Frontal cortex (tissue), 4 donors: Measurements from ENCODE around the gene CYP27A1. TPM values are rescaled to one million over a fixed set of nuclear protein-coding genes. Genes with fewer than 3 reads are reported as not detected.
"Not testable (repeated sequence)": the region's sequence is repeated elsewhere in the genome, so short reads cannot be mapped to it uniquely, and the experiment has no call there.

ENCODE experiments used
- DNase-seq, 2 donors: peaks; one replicate each; pipeline ENCODE4 v3.0.0; 2012; ENCODE audit warnings: low spot score in 2 of 2
- FAIRE-seq: peaks from 2 replicates; lab custom pipeline; 2012; peaks lifted over from hg19 to GRCh38; lab: Jason Lieb, UNC
- total RNA-seq: library from RNA; depleted of rRNA; stranded (reverse); fragments of >200 nt; gene quantifications from one replicate; pipeline ENCODE4 v1.2.3, GENCODE V29; 2014
- donor health status: control.
- donor health status: control.
- donor health status: control.

CYP27A1 gene
- total RNA-seq, 1 donor from 2014 or later: 2.9 TPM

DNA sequence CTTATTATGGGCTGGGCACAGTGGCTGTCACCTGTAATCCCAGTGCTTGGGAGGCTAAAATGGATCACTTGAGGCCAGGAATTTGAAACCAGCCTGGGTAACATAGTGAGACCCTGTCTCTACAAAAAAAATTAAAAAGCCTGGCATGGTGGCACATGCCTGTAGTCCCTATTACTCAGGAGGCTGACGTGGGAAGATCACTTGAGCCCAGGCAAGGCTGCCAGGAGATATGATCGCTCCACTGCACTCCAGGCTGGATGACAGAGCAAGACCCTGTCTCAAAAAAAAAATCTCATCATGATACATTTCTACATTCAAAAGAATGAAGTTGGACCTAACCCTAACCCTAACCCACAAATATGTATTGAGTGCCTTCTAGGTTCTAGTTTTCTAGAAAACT, 20.2 kb upstream of the CYP27A1 start:
- DNase-seq: no peak
- no peak for FAIRE-seq

DNA sequence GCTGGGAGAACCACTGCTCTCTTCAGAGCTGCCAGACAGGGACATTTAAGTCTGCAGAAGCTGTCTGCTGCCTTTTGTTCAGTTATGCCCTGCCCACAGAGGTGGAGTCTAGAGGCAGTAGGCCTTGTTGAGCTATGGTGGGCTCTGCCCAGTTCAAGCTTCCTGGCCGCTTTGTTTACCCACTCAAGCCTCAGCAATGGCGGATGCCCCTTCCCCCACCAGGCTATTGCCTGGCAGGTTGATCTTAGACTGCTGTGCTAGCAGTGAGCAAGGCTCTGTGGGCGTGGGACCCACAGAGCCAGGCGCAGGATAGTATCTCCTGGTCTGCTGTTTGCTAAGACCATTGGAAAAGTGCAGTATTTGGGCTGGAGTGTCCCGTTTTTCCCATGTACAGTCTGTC, 9.2 kb upstream of the CYP27A1 start:
- DNase-seq, FAIRE-seq: not testable (repeated sequence)

DNA sequence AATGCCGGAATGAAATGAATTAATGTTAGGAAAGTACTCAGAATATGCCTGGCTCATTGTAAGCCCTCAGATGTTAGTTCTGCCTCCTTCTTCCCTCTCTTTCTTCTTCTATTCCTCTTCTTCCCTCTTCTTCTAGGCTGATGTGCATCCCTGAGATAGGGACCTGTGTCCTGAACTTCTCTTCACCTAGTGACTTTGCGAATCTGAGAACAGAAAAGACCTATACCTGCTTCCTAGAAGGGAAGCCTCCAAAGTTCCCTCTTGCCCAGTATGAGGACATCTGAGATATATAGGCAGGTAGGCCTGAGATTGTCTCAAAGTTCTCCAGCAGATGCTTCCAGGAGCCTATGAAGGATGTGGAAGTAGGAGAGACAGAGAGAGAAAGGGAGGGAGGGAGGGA, 8.1 kb upstream of the CYP27A1 start:
- FAIRE-seq (no peak), DNase-seq (no peak)

DNA sequence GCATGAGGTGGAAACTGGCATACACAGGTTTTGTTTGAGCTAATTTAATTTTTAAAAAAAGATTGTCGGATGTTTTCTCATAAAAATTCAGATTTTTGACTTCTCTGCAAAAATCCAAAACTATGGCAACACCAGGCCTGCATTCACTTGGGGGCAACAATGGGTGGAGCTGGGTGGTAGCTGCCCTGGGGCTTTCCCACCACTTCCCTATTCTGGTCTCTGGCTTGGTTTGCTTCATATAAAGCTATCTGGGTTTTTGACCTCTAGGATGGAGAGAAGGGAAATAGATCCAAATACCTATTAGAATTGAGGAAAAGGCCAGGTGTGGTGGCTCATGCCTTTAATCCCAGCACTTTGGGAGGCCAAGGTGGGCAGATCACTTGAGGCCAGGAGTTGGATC, 5.5 kb upstream of the CYP27A1 start:
- DNase-seq (no peak), FAIRE-seq (no peak)

DNA sequence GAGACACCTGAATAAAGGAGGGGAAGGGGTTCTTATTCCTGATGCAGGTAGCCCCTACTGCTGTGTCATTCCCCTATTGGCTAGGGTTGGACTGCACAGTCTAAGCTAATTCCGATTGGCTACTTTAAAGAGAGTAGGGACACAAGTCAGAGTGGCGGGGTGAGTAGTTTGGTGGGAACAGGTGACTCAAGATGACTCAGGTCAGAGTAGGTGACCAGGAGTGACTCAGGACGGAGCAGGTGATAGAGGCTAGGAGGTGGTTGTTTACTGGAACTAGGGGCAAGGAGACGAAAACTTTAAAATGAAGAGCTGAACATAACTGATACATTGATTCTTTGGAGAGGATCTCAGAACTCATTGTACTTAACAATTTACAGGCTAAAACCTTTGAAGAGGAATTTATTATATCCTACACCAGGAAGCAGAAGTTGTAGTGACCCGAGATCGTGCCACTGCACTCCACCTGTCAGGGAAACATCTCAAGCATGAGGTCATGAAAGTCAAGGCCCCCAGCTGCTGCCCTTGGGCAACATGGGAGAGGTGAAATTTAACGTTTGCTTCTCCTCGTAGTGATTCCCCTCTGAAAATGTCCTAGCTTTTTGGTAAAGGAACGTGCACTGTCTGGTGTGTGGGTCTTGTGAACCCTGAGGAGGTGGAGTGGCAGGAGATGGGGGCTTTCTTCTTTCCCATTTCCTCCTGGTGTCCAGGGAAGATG, 4.5 kb upstream of the CYP27A1 start:
- FAIRE-seq: no peak
- no peak for DNase-seq

GRCh38 chr2:218780046-218780445, 1.9 kb upstream of the CYP27A1 start:
- FAIRE-seq: no peak
- no peak for DNase-seq

DNA sequence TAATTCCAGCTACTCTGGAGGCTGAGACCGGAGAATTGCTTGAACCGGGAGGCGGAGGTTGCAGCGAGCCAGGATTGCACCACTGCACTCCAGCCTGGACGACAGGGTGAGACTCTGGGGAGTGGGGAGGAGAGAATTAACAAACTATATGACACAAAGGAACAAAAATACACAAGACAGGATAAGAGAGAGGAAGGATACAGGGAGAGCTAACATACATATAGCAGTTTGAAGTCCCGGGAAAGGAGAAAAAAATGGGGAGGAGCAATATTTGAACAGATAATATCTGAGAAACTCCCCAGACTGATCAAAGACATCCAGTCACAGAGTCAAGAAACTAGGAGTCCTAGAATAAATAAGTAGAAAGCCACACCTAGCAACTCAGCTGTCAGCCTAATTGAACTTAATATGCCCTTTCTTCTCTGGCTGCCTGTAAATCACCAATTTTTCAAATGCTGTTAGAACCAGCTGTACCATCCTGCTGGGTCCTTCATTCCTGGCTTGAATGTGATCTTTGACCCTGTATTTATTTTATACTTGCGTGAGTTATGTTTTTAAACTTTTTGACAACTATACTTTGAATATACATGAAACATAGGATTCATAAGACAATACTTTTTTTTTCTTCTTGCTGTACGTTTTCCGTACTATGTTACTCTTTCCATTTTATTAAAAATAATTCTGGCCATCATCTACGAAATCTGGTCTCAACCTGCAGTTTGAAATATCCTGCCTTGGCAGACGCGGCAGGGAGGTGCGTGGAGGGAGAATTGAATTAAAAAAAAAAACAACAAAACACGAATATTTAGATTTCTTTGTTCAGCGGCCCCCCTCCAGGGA, 876 bp upstream of the CYP27A1 start:
- FAIRE-seq: no peak
- no peak for DNase-seq

DNA sequence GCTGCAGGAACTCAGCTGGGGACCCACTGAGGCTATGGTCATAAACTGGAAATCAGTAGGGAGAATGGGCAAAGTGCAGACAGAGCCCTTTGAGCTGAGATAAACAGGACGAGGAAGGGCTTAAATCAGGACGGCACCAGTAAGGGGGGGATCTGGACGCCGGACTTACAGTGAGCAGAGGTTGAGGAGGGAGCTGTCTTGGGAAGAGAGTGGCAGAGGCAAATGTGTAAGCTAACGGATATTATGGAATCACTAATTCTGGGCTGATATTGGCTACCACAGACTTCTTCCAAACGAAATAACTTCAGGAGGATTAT, 539 bp downstream of the CYP27A1 start:
- FAIRE-seq (no peak), DNase-seq (no peak)

GRCh38 chr2:218783688-218784087, 1.7 kb downstream of the CYP27A1 start:
- DNase-seq (no peak), FAIRE-seq (no peak)

DNA sequence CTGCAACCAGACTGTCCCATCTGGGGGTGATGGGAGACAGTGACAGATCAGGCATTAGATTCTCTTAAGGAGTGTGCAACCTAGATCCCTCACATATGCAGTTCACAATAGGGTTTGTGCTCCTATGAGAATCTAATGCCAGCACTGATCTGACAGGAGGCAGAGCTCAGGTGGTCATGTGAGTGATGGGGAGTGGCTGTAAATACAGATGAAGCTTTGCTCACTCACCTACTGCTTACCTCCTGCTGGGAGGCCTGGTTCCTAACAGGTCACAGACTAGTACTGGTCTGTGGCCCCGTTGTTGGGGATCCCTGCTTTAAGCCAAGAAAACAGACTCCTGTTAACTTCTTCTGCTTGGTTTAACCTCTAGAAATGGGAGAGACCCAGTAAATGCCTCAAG, 3.2 kb downstream of the CYP27A1 start:
- FAIRE-seq: no peak
- DNase-seq: no peak

GRCh38 chr2:218786133-218786532, 4.2 kb downstream of the CYP27A1 start:
- DNase-seq: no peak
- no peak for FAIRE-seq

DNA sequence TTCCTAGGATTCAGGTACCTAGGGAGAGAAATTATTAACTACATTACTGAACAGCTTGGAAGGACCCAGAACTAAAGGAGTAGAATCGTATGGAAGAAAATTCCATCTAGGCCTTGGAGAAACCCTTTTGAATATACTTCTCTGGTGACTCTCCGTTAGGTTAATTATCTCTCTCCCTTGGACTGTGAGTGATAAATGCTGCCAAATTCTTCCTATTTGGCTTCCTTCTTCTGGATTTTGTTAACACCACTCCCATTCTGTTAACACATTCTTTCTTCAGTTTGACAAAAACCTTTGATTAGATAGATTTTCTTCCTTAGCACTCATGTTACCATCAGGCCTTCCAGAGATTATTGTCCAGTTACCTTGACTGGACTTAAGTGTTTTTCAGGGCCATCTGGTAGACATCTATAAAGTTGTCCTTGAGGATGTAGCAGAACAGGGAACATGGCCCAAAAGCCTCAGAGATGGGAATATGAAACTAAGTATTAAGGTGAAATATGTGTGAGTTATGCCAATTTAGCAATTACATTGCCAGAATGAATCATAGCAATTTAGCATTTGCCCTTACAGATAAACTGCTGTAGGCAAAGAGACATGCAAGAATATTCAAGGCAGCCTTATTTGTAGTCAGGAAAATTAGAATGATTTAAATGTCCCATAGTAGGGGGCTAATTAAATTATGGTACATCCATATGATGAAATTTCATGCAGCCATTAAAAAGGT, 6.7 kb downstream of the CYP27A1 start:
- FAIRE-seq: no peak
- DNase-seq: no peak

GRCh38 chr2:218792433-218792832, 10.5 kb downstream of the CYP27A1 start:
- DNase-seq (no peak), FAIRE-seq (no peak)

DNA sequence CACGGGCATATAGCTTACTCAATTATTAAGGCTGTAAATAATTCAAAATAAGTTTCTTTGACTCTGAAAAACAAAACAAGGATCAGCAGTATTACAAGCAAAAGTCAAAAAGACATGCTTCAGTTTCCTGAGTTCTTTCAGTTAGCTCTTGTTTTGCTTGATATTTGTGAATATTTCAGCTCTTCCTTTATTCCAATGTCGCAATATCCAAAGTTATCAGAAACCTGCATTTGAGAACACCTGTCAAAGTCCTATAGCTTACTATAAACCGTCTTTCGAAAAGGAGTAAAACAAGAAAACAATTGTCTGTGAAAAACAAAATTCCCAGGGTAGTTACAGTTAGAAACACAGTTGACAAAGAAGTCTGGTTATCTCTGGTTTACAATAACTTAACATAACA, 14.7 kb downstream of the CYP27A1 start:
- DNase-seq (no peak), FAIRE-seq (no peak)

DNA sequence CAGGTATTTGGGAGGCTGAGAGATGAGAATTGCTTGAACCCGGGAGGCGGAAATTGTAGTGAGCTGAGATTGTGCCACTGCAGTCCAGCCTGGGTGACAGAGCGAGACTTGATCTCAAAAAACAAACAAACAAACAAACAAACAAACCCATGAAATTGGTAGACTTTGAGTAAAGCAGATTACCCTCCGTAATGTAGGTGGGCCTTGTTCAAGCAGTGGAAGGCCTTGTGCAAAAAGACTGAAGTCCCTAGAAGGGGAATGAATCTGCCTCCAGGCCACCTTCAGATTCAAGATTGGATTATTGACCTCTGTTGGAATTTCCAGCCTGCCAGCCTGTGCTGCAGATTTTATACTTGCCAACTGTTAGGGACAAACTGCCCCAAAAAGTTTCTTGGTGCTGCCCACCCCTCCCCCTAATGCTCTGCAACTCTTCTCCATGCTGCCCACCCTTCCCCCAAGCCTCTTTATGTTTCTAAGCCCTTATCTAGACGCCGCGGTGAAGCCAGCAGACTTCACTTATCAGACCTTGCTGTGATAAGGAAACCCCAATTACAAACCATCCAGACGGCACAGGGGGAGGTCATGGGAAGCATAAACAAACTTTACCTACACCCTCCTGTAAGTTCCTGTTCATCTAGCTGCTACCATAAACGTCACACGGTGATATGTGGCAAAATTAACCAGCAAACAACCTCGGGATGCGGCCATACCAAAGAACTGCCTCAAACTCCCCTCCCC, 17.0 kb downstream of the CYP27A1 start:
- no peak for DNase-seq
- no peak for FAIRE-seq

- DNase-seq (no peak), FAIRE-seq (no peak)
Observed at GRCh38 chr2:218799990-218800389, 18.0 kb downstream of the CYP27A1 start.

GRCh38 chr2:218802386-218802994, 20.5 kb downstream of the CYP27A1 start:
- no peak for DNase-seq
- FAIRE-seq: no peak

DNA sequence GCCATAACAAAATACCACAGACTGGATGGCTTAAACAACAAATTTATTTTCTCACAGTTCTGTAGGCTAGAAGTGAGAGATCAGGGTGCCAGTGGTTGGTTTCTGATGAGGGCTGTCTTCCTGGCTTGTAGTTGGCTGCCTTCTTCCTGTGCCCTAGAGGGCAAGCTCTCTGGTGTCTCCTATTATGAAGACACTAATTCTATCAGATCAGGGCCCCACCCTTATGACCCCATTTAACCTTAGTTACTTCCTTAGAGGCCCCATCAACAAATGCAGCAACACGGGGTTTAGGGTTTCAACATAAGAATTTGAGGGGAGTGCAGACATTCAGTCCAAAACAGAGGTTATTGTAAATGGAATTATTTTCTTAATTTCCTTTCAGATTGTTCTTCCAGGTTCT, 22.9 kb downstream of the CYP27A1 start:
- FAIRE-seq (no peak), DNase-seq (no peak)

- FAIRE-seq: no peak
Observed at GRCh38 chr2:218805627-218806026, 23.7 kb downstream of the CYP27A1 start.

More at GRCh38 chr2:218805627-218806026, 23.7 kb downstream of the CYP27A1 start:
- peak in 1 of 2 donors; percentile 4 for DNase-seq
